Stimulated activated naive CD8-positive, alpha-beta T cell treated with anti-CD3 and anti-CD28 coated beads, Interleukin-15, Interleukin-2, amounts not matched to agents 100 ng/mL and 50 ng/mL, for 24 hours (primary cell): Measurements from ENCODE around the gene PRKCA.

ENCODE experiments used
- H3K27ac Mint-ChIP-seq: one replicate; pipeline ENCODE4 v1.8.0; 2021; ENCODE audit warnings: mild to moderate bottlenecking, mixed read lengths
- H3K27me3 Mint-ChIP-seq: one replicate; pipeline ENCODE4 v1.8.0; 2021; ENCODE audit warnings: mixed read lengths
- H3K36me3 Mint-ChIP-seq: one replicate; pipeline ENCODE4 v1.8.0; 2021; ENCODE audit warnings: low read depth, mixed read lengths
- H3K4me1 Mint-ChIP-seq: one replicate; pipeline ENCODE4 v1.8.0; 2021; ENCODE audit warnings: low read depth, mixed read lengths
- H3K4me3 Mint-ChIP-seq: one replicate; pipeline ENCODE4 v1.8.0; 2021; ENCODE audit warnings: mild to moderate bottlenecking, mixed read lengths
- H3K9me3 Mint-ChIP-seq: one replicate; pipeline ENCODE4 v1.8.0; 2021; ENCODE audit warnings: mixed read lengths

The PRKCA gene

GRCh38 chr17:66460558-66460957 lies 158.1 kb downstream of the PRKCA start:
- H3K27me3 Mint-ChIP-seq = no peaks in the 10 kb centered on the region
- H3K4me3 Mint-ChIP-seq = no peak overlapping the region
- H3K36me3 Mint-ChIP-seq = peaks cover 60% of the 10 kb centered on the region
- peaks cover 11% of the 10 kb centered on the region for H3K9me3 Mint-ChIP-seq
- peaks cover 54% of the 10 kb centered on the region for H3K4me1 Mint-ChIP-seq
- no peak overlapping the region for H3K27ac Mint-ChIP-seq

- Mint-ChIP-seq H3K9me3 (peaks cover 8% of the 10 kb centered on the region), H3K36me3 (peaks cover 57% of the 10 kb centered on the region), H3K4me3 (no peak overlapping the region), H3K4me1 (peaks cover 61% of the 10 kb centered on the region), H3K27ac (peak overlapping the region; percentile 63), H3K27me3 (no peaks in the 10 kb centered on the region)
Observed at GRCh38 chr17:66461343-66461995, 159.1 kb downstream of the PRKCA start.

GRCh38 chr17:66462010-66462409 lies 159.6 kb downstream of the PRKCA start:
- Mint-ChIP-seq H3K4me1 (peaks cover 67% of the 10 kb centered on the region), H3K36me3 (peaks cover 53% of the 10 kb centered on the region), H3K4me3 (no peak overlapping the region), H3K9me3 (peaks cover 3% of the 10 kb centered on the region), H3K27ac (peak overlapping the region; percentile 63), H3K27me3 (no peaks in the 10 kb centered on the region)

- Mint-ChIP-seq H3K4me3 (no peak overlapping the region), H3K9me3 (no peaks in the 10 kb centered on the region), H3K36me3 (peaks cover 39% of the 10 kb centered on the region), H3K27ac (no peak overlapping the region), H3K4me1 (peaks cover 85% of the 10 kb centered on the region), H3K27me3 (no peaks in the 10 kb centered on the region)
Observed at GRCh38 chr17:66464921-66465320, 162.5 kb downstream of the PRKCA start.

GRCh38 chr17:66465701-66466100 lies 163.3 kb downstream of the PRKCA start:
- Mint-ChIP-seq H3K9me3 (no peaks in the 10 kb centered on the region), H3K36me3 (peaks cover 37% of the 10 kb centered on the region), H3K27me3 (no peaks in the 10 kb centered on the region), H3K4me1 (peaks cover 84% of the 10 kb centered on the region), H3K4me3 (peak overlapping the region; percentile 47), H3K27ac (peak overlapping the region; percentile 94)

- Mint-ChIP-seq H3K27ac (peak overlapping the region; percentile 94), H3K4me1 (peaks cover 88% of the 10 kb centered on the region), H3K36me3 (peaks cover 35% of the 10 kb centered on the region), H3K9me3 (no peaks in the 10 kb centered on the region), H3K4me3 (peak overlapping the region; percentile 47), H3K27me3 (no peaks in the 10 kb centered on the region)
Observed at GRCh38 chr17:66466106-66466820, 163.8 kb downstream of the PRKCA start.

- Mint-ChIP-seq H3K4me1 (peaks cover 83% of the 10 kb centered on the region), H3K4me3 (peak overlapping the region; percentile 69)
Observed at GRCh38 chr17:66466840-66467367, 164.5 kb downstream of the PRKCA start.

GRCh38 chr17:66467766-66468165 lies 165.4 kb downstream of the PRKCA start:
- no peaks in the 10 kb centered on the region for H3K27me3 Mint-ChIP-seq
- peak overlapping the region; percentile 94 for H3K27ac Mint-ChIP-seq
- H3K4me3 Mint-ChIP-seq = peak overlapping the region; percentile 49
- H3K9me3 Mint-ChIP-seq = no peaks in the 10 kb centered on the region
- peaks cover 83% of the 10 kb centered on the region for H3K4me1 Mint-ChIP-seq
- peaks cover 44% of the 10 kb centered on the region for H3K36me3 Mint-ChIP-seq

More at GRCh38 chr17:66466840-66467367, 164.5 kb downstream of the PRKCA start:
- Mint-ChIP-seq H3K27me3 (no peaks in the 10 kb centered on the region), H3K9me3 (no peaks in the 10 kb centered on the region), H3K27ac (peak overlapping the region; percentile 94), H3K36me3 (peaks cover 37% of the 10 kb centered on the region)

GRCh38 chr17:66468241-66469087 lies 166.1 kb downstream of the PRKCA start:
- Mint-ChIP-seq H3K27me3 (no peaks in the 10 kb centered on the region), H3K4me1 (peaks cover 87% of the 10 kb centered on the region), H3K4me3 (peak overlapping the region; percentile 49), H3K27ac (peak overlapping the region; percentile 94), H3K36me3 (peaks cover 48% of the 10 kb centered on the region), H3K9me3 (no peaks in the 10 kb centered on the region)

GRCh38 chr17:66469088-66469442 lies 166.7 kb downstream of the PRKCA start:
- peaks cover 82% of the 10 kb centered on the region for H3K4me1 Mint-ChIP-seq
- no peaks in the 10 kb centered on the region for H3K27me3 Mint-ChIP-seq
- H3K36me3 Mint-ChIP-seq = peaks cover 44% of the 10 kb centered on the region
- H3K9me3 Mint-ChIP-seq = no peaks in the 10 kb centered on the region
- H3K27ac Mint-ChIP-seq = peak overlapping the region; percentile 32
- no peak overlapping the region for H3K4me3 Mint-ChIP-seq

- H3K9me3 Mint-ChIP-seq = no peaks in the 10 kb centered on the region
- peaks cover 40% of the 10 kb centered on the region for H3K36me3 Mint-ChIP-seq
- H3K4me3 Mint-ChIP-seq = no peak overlapping the region
- no peaks in the 10 kb centered on the region for H3K27me3 Mint-ChIP-seq
- H3K4me1 Mint-ChIP-seq = peaks cover 80% of the 10 kb centered on the region
- peak overlapping the region; percentile 32 for H3K27ac Mint-ChIP-seq
Observed at GRCh38 chr17:66469461-66469860, 167.0 kb downstream of the PRKCA start.

GRCh38 chr17:66469890-66470289 lies 167.5 kb downstream of the PRKCA start:
- H3K4me3 Mint-ChIP-seq = no peak overlapping the region
- no peaks in the 10 kb centered on the region for H3K27me3 Mint-ChIP-seq
- no peak overlapping the region for H3K27ac Mint-ChIP-seq
- no peaks in the 10 kb centered on the region for H3K9me3 Mint-ChIP-seq
- peaks cover 82% of the 10 kb centered on the region for H3K4me1 Mint-ChIP-seq
- peaks cover 39% of the 10 kb centered on the region for H3K36me3 Mint-ChIP-seq

GRCh38 chr17:66472123-66472522 lies 169.7 kb downstream of the PRKCA start:
- peaks cover 42% of the 10 kb centered on the region for H3K36me3 Mint-ChIP-seq
- H3K27me3 Mint-ChIP-seq = no peaks in the 10 kb centered on the region
- H3K4me3 Mint-ChIP-seq = no peak overlapping the region
- peaks cover 74% of the 10 kb centered on the region for H3K4me1 Mint-ChIP-seq
- no peak overlapping the region for H3K27ac Mint-ChIP-seq
- H3K9me3 Mint-ChIP-seq = no peaks in the 10 kb centered on the region

GRCh38 chr17:66474258-66474657 lies 171.8 kb downstream of the PRKCA start:
- Mint-ChIP-seq H3K9me3 (peaks cover 3% of the 10 kb centered on the region), H3K4me1 (peaks cover 57% of the 10 kb centered on the region), H3K27ac (no peak overlapping the region), H3K36me3 (peaks cover 43% of the 10 kb centered on the region), H3K4me3 (no peak overlapping the region), H3K27me3 (no peaks in the 10 kb centered on the region)
